Tibial nerve (tissue), 4 donors: ENCODE data around the gene WNT6. TPM values are rescaled to one million over a fixed set of nuclear protein-coding genes. Genes with fewer than 3 reads are reported as not detected.

Experiments
- DNase-seq, 2 donors: peaks; one replicate each; pipeline ENCODE4 v3.0.0-alpha.2; 2019; ENCODE audit warnings: low spot score in 2 of 2
- H3K27ac ChIP-seq, 4 donors: fragments of 200-600 bp; sonication (generic) in 3 of 4; one replicate each; pipeline ENCODE4 v1.5.1; 2017 to 2019; ENCODE audit warnings: mild to moderate bottlenecking in 1 of 4
- H3K27me3 ChIP-seq, 2 donors: fragments of 200-600 bp; sonication (generic) in 1 of 2; one replicate each; pipeline versions ENCODE4 v1.5.1 to v1.6.0; 2017 to 2019
- H3K36me3 ChIP-seq, 3 donors: fragments of 200-600 bp; sonication (generic); one replicate each; pipeline ENCODE4 v1.5.1; 2018 to 2019
- H3K4me1 ChIP-seq, 4 donors: fragments of 200-600 bp; sonication (generic) in 3 of 4; one replicate each; pipeline ENCODE4 v1.5.1; 2017 to 2019
- H3K4me3 ChIP-seq, 4 donors: fragments of 200-600 bp; sonication (generic) in 3 of 4; one replicate each; pipeline ENCODE4 v1.5.1; 2017 to 2019; ENCODE audit warnings: mild to moderate bottlenecking in 1 of 4, moderate library complexity in 1 of 4
- H3K9me3 ChIP-seq, 4 donors: fragments of 200-600 bp; sonication (generic) in 3 of 4; one replicate each; pipeline ENCODE4 v1.5.1; 2017 to 2019
- CTCF ChIP-seq, 5 experiments: fragments of 200-600 bp in 3 of 5; fragments of 450-650 bp in 2 of 5; sonication (generic) in 3 of 5; IDR thresholded peaks; one replicate each; pipeline ENCODE4 v1.5.1; 2016 to 2019; ENCODE audit warnings: antibody characterized with exemption in 5 of 5, mild to moderate bottlenecking in 3 of 5, moderate library complexity in 2 of 5
- EP300 ChIP-seq, 2 donors: sonication (generic); formaldehyde crosslinking; IDR thresholded peaks; one replicate each; pipeline ENCODE4 v1.6.1; 2017; ENCODE audit warnings: antibody characterized with exemption in 2 of 2, mild to moderate bottlenecking in 1 of 2
- POLR2A ChIP-seq, 2 donors: fragments of 450-650 bp; IDR thresholded peaks; one replicate each; pipeline ENCODE4 v1.6.1; 2017; ENCODE audit warnings: antibody characterized with exemption in 2 of 2, mild to moderate bottlenecking in 2 of 2, moderate library complexity in 2 of 2
- WGBS, 2 donors: methylation state at CpG; one replicate each; pipeline ENCODE4 v1.1.5; 2018; 5-methylcytosine and 5-hydroxymethylcytosine counted together
- total RNA-seq, 4 donors: library from RNA; depleted of rRNA; stranded (reverse); fragments of >200 nt; gene quantifications; one replicate each; pipeline ENCODE4 v1.1.0, GENCODE V29; 2016

Gene WNT6
- total RNA-seq, 4 donors from 2014 or later = 26.1 to 81.5 (median 48.2) TPM

GRCh38 chr2:218823196-218823855, 36.3 kb upstream of the WNT6 start:
- H3K9me3 ChIP-seq = no peaks in the 10 kb centered on the region
- H3K27ac ChIP-seq = no peak overlapping the region
- 89 to 90% methylated on average over 9 of the region's 9 CpGs for WGBS, 2 donors
- H3K36me3 ChIP-seq = peaks cover 0 to 33% (median 0%) of the 10 kb centered on the region in 3 donors
- H3K4me3 ChIP-seq = no peak overlapping the region
- no peaks in the 10 kb centered on the region for H3K4me1 ChIP-seq
- H3K27me3 ChIP-seq = no peaks in the 10 kb centered on the region
- DNase-seq = no peak
- TF ChIP-seq CTCF (IDR thresholded peaks at IDR 0.05) = no peak
- no peak for TF ChIP-seq POLR2A (IDR thresholded peaks at IDR 0.05)
- TF ChIP-seq EP300 (IDR thresholded peaks at IDR 0.05) = no peak

GRCh38 chr2:218824004-218824403, 35.6 kb upstream of the WNT6 start:
- H3K9me3 ChIP-seq = no peaks in the 10 kb centered on the region
- H3K4me1 ChIP-seq = no peaks in the 10 kb centered on the region
- WGBS, 2 donors = 85 to 97% methylated on average over 5 to 7 of the region's 7 CpGs
- TF ChIP-seq EP300 (IDR thresholded peaks at IDR 0.05) (no peak), POLR2A (IDR thresholded peaks at IDR 0.05) (no peak), CTCF (IDR thresholded peaks at IDR 0.05) (no peak)
- H3K27me3 ChIP-seq = no peaks in the 10 kb centered on the region
- H3K27ac ChIP-seq = no peak overlapping the region
- DNase-seq = no peak
- H3K4me3 ChIP-seq = no peak overlapping the region
- H3K36me3 ChIP-seq = peaks cover 0 to 26% (median 0%) of the 10 kb centered on the region in 3 donors

- no peak for TF ChIP-seq EP300 (IDR thresholded peaks at IDR 0.05)
- no peak for TF ChIP-seq POLR2A (IDR thresholded peaks at IDR 0.05)
- TF ChIP-seq CTCF (IDR thresholded peaks at IDR 0.05) = no peak
- Histone ChIP-seq H3K27me3 (no peaks in the 10 kb centered on the region), H3K36me3 (peaks cover 0 to 2% (median 0%) of the 10 kb centered on the region in 3 donors), H3K9me3 (no peaks in the 10 kb centered on the region), H3K4me1 (peaks cover 0 to 11% (median 2%) of the 10 kb centered on the region in 4 donors), H3K4me3 (no peak overlapping the region), H3K27ac (no peak overlapping the region)
- no peak for DNase-seq
- WGBS, 2 donors = 78 to 85% methylated on average over 10 of the region's 10 CpGs
These were observed 32.8 kb upstream of the WNT6 start for GRCh38 chr2:218826791-218827190.

GRCh38 chr2:218827701-218828476, 31.7 kb upstream of the WNT6 start:
- H3K9me3 ChIP-seq = no peaks in the 10 kb centered on the region
- no peak overlapping the region for H3K27ac ChIP-seq
- no peak for DNase-seq
- peaks cover 0 to under 1% (median 0%) of the 10 kb centered on the region in 3 donors for H3K36me3 ChIP-seq
- no peaks in the 10 kb centered on the region for H3K27me3 ChIP-seq
- H3K4me3 ChIP-seq = no peak overlapping the region
- peaks cover 0 to 22% (median 5%) of the 10 kb centered on the region in 4 donors for H3K4me1 ChIP-seq
- 63 to 66% methylated on average over 9 to 13 of the region's 14 CpGs for whole genome bisulfite sequencing, 2 donors
- TF ChIP-seq EP300 (IDR thresholded peaks at IDR 0.05) = no peak

- WGBS, 2 donors = 77 to 93% methylated on average over 4 of the region's 4 CpGs
- no peak for DNase-seq
- Histone ChIP-seq H3K4me3 (no peak overlapping the region), H3K4me1 (peaks cover 0 to 26% (median 6%) of the 10 kb centered on the region in 4 donors), H3K36me3 (no peaks in the 10 kb centered on the region), H3K27me3 (no peaks in the 10 kb centered on the region), H3K9me3 (no peaks in the 10 kb centered on the region), H3K27ac (no peak overlapping the region)
- no peak for TF ChIP-seq POLR2A (IDR thresholded peaks at IDR 0.05)
- TF ChIP-seq CTCF (IDR thresholded peaks at IDR 0.05) = no peak
- TF ChIP-seq EP300 (IDR thresholded peaks at IDR 0.05) = no peak
These were observed 31.2 kb upstream of the WNT6 start for GRCh38 chr2:218828477-218828778.
